Measurements from ENCODE around the gene BPIFB3. TPM values are rescaled to one million over a fixed set of nuclear protein-coding genes. Genes with fewer than 3 reads are reported as not detected.

The BPIFB3 gene
- total RNA-seq, result not detected in 2 replicates

GRCh38 chr20:33053291-33054106 is at the start of gene BPIFB3:
TSS of gene BPIFB3 (plus strand) at chr20:33053903. CDS start at chr20:33055436, 1,533 bp downstream.

GRCh38 chr20:33004141-33004751 is 49.5 kb upstream of the BPIFB3 start, which contains the start of gene SUN5:
TSS of gene SUN5 (minus strand) at chr20:33004433. CDS start at chr20:33004340, 93 bp downstream.

GRCh38 chr20:33007376-33008335 is 46.0 kb upstream of the BPIFB3 start, which contains the start of gene BPIFB2:
TSS of gene BPIFB2 (plus strand) at chr20:33007704. CDS start at chr20:33008575, 871 bp downstream.

GRCh38 chr20:33031531-33031930 is 22.2 kb upstream of the BPIFB3 start, which contains the start of gene BPIFB6:
TSS of gene BPIFB6 (plus strand) at chr20:33031648. CDS start at chr20:33031648, 0 bp downstream.

GRCh38 chr20:33079259-33079658 is 25.6 kb downstream of the BPIFB3 start, which contains the start of gene BPIFB4:
TSS of gene BPIFB4 (plus strand) at chr20:33079643. CDS start at chr20:33081527, 1,884 bp downstream.

Other genes with a start within 250 kb of the BPIFB3 start
- 55.8 and 69.4 TPM in 2 replicates for gene MAPRE1, start 233.9 kb upstream of the BPIFB3 start, total RNA-seq
- 0.28 TPM in 2 replicates for gene EFCAB8, start 195.0 kb upstream of the BPIFB3 start, total RNA-seq
- gene SUN5, start 49.5 kb upstream of the BPIFB3 start, total RNA-seq, result not detected in 2 replicates
- gene BPIFB2, start 46.2 kb upstream of the BPIFB3 start, total RNA-seq, result not detected in 2 replicates
- not detected in 2 replicates for gene BPIFB6, start 22.3 kb upstream of the BPIFB3 start, total RNA-seq
- not detected in 2 replicates for gene BPIFB4, start 25.7 kb downstream of the BPIFB3 start, total RNA-seq
- not detected in 2 replicates for gene BPIFA2, start 114.3 kb downstream of the BPIFB3 start, total RNA-seq
- not detected in 2 replicates for gene BPIFA3, start 163.4 kb downstream of the BPIFB3 start, total RNA-seq
- not detected in 2 replicates for gene BPIFA1, start 182.1 kb downstream of the BPIFB3 start, total RNA-seq
- not detected in 2 replicates for gene BPIFB1, start 229.3 kb downstream of the BPIFB3 start, total RNA-seq